ENCODE results near the gene GMEB2. TPM values are rescaled to one million over a fixed set of nuclear protein-coding genes. Genes with fewer than 3 reads are reported as not detected.

Gene GMEB2
- total and polyA plus RNA-seq, 10 of the 15 experiments (the other 5 are each of a cell fraction or from before 2014, with no cell fraction given) = 0.08 to 15.1 (median 6.9) TPM

GRCh38 chr20:63622732-63623131 is 4.2 kb downstream of the GMEB2 start:
- in situ Hi-C loops (cut with MboI) = no loop called here
- FAIRE-seq = no peak

GRCh38 chr20:63622096-63622495 is 4.8 kb downstream of the GMEB2 start:
- BruUV-seq (replicated peaks) = no TSS peak
- ATAC-seq (no peak), DNase-seq (ENCODE audit: low read depth, low spot score) (no peak), FAIRE-seq (no peak)
- Histone ChIP-seq H4K20me1 (ENCODE audit: control insufficient read depth, insufficient read depth) (no peaks in the 10 kb centered on the region), H3K36me3 (ENCODE audit: control insufficient read depth in 2 of 2, insufficient read depth in 2 of 2, low read length in 1 of 2) (peaks cover 9 to 10% of the 10 kb centered on the region in 2 experiments), H3K9me3 (replicated peaks; ENCODE audit: control insufficient read depth, insufficient read depth, low read length) (no peaks in the 10 kb centered on the region), H3K9ac (ENCODE audit: control insufficient read depth, insufficient read depth, low read length) (no peak overlapping the region), H3K4me3 (no peak overlapping the region), H2AFZ (ENCODE audit: control insufficient read depth, low read depth, low read length) (no peak overlapping the region), H3K79me2 (ENCODE audit: control insufficient read depth, insufficient read depth, low read length) (peaks cover 44% of the 10 kb centered on the region), H3K27ac (ENCODE audit: control insufficient read depth, insufficient read depth) (no peak overlapping the region), H3K27me3 (replicated peaks in 1 of 2; ENCODE audit: control insufficient read depth in 2 of 2, insufficient read depth in 2 of 2, low read length in 1 of 2) (no peaks in the 10 kb centered on the region), H3K4me2 (ENCODE audit: control insufficient read depth, insufficient read depth) (no peak overlapping the region), H3K4me1 (ENCODE audit: control insufficient read depth, insufficient read depth, low read length) (peaks cover 5% of the 10 kb centered on the region)
- 98% methylated on average over 4 of the region's 4 CpGs for WGBS (ENCODE audit: insufficient coverage, insufficient replicate concordance, low lambda C conversion rate, missing lambda C conversion rate)
- intact Hi-C loops (cut with micrococcal nuclease; ENCODE audit: unreplicated experiment) (no loop called here), in situ Hi-C loops (cut with MboI) (no loop called here)
- ChIA-PET SMC1A (ENCODE audit: uncharacterized antibody, unreplicated experiment) (interaction anchor here (0.6 kb wide), 1 partner anchor 10 kb away, joined by 3 read pairs; no protein-coding TSS in a partner anchor), RAD21 (ENCODE audit: unreplicated experiment) (interaction anchor here (1.1 kb wide), 1 partner anchor 20 kb away, joined by 3 read pairs; no protein-coding TSS in a partner anchor), POLR2A (no interaction called here), CTCF (interaction anchor here (1.1 kb wide), 1 partner anchor 456 kb away, joined by 3 read pairs; no protein-coding TSS in a partner anchor)
- TF ChIP-seq HSF1 (IDR thresholded peaks at IDR 0.05; ENCODE audit: low read depth, low read length) (no peak), NRF1 (conservative IDR thresholded peaks at IDR 0.05; ENCODE audit: low read depth, low read length) (no peak), ZNF274 (IDR thresholded peaks at IDR 0.05; ENCODE audit: insufficient read depth, insufficient read length) (no peak), PKNOX1 (IDR thresholded peaks at IDR 0.05) (no peak), CEBPZ (IDR thresholded peaks at IDR 0.05; ENCODE audit: low read depth, low read length) (no peak), GATAD2B (conservative IDR thresholded peaks at IDR 0.05; ENCODE audit: low read depth) (no peak), ZNF622 (IDR thresholded peaks at IDR 0.05) (no peak)

More at GRCh38 chr20:63622732-63623131, 4.2 kb downstream of the GMEB2 start:
- no peaks in the 10 kb centered on the region for H3K4me1 ChIP-seq (ENCODE audit: control insufficient read depth, insufficient read depth, low read length)
- H3K79me2 ChIP-seq (ENCODE audit: control insufficient read depth, insufficient read depth, low read length) = peaks cover 50% of the 10 kb centered on the region
- TF ChIP-seq BACH1 (IDR thresholded peaks at IDR 0.05; ENCODE audit: borderline replicate concordance) (no peak), MYB (IDR thresholded peaks at IDR 0.05; ENCODE audit: borderline replicate concordance, low read depth, low read length) (no peak), TCF12 (IDR thresholded peaks at IDR 0.05; ENCODE audit: low read depth, low read length) (no peak), EZH2 (IDR thresholded peaks at IDR 0.05; ENCODE audit: borderline replicate concordance, control insufficient read depth, low read depth, low read length) (no peak), POU2F2 (IDR thresholded peaks at IDR 0.05; ENCODE audit: borderline replicate concordance, low read depth, low read length) (no peak), CHD1 (IDR thresholded peaks at IDR 0.05; ENCODE audit: low read depth, low read length) (no peak)
- peaks cover 6 to 8% of the 10 kb centered on the region in 2 experiments for H3K36me3 ChIP-seq (ENCODE audit: control insufficient read depth in 2 of 2, insufficient read depth in 2 of 2, low read length in 1 of 2)
- RAD21 ChIA-PET (ENCODE audit: unreplicated experiment) = no interaction called here
- no peaks in the 10 kb centered on the region for H3K9me3 ChIP-seq (replicated peaks; ENCODE audit: control insufficient read depth, insufficient read depth, low read length)
- H2AFZ ChIP-seq (ENCODE audit: control insufficient read depth, low read depth, low read length) = no peak overlapping the region
- no TSS peak for BruUV-seq (replicated peaks)
- over 99% methylated on average over 14 of the region's 14 CpGs for WGBS (ENCODE audit: insufficient coverage, insufficient replicate concordance, low lambda C conversion rate, missing lambda C conversion rate)
- H3K27me3 ChIP-seq (replicated peaks in 1 of 2; ENCODE audit: control insufficient read depth in 2 of 2, insufficient read depth in 2 of 2, low read length in 1 of 2) = no peaks in the 10 kb centered on the region
- SMC1A ChIA-PET (ENCODE audit: uncharacterized antibody, unreplicated experiment) = no interaction called here
- H4K20me1 ChIP-seq (ENCODE audit: control insufficient read depth, insufficient read depth) = no peaks in the 10 kb centered on the region
- POLR2A ChIA-PET = interaction anchor here (0.6 kb wide), 1 partner anchor 457 kb away, joined by 3 read pairs; the partner anchor contains the start of gene OPRL1
- DNase-seq (ENCODE audit: low read depth, low spot score) (no peak), ATAC-seq (no peak)
- H3K4me2 ChIP-seq (ENCODE audit: control insufficient read depth, insufficient read depth) = no peak overlapping the region
- no peak overlapping the region for H3K27ac ChIP-seq (ENCODE audit: control insufficient read depth, insufficient read depth)
- H3K9ac ChIP-seq (ENCODE audit: control insufficient read depth, insufficient read depth, low read length) = no peak overlapping the region
- CTCF ChIA-PET = interaction anchor here (1.1 kb wide), 1 partner anchor 455 kb away, joined by 3 read pairs; no protein-coding TSS in a partner anchor
- intact Hi-C loops (cut with micrococcal nuclease; ENCODE audit: unreplicated experiment) = no loop called here
- H3K4me3 ChIP-seq = no peak overlapping the region
